Stimulated activated CD8-positive, alpha-beta memory T cell treated with anti-CD3 and anti-CD28 coated beads, Interleukin-12 subunit alpha, Interleukin-12 subunit beta, amount 100 ng/mL, for 24 hours (primary cell): ENCODE measurements around the gene CFAP74.
"Not testable (repeated sequence)": the region's sequence is repeated elsewhere in the genome, so short reads cannot be mapped to it uniquely, and the experiment has no call there.

ENCODE experiments used
- DNase-seq: peaks from one replicate; pipeline ENCODE4 v3.0.0-alpha.2; 2020; ENCODE audit errors: extremely low read depth

The CFAP74 gene

GRCh38 chr1:1954831-1955441 is 48.6 kb downstream of the CFAP74 start:
- no peak for DNase-seq

DNA sequence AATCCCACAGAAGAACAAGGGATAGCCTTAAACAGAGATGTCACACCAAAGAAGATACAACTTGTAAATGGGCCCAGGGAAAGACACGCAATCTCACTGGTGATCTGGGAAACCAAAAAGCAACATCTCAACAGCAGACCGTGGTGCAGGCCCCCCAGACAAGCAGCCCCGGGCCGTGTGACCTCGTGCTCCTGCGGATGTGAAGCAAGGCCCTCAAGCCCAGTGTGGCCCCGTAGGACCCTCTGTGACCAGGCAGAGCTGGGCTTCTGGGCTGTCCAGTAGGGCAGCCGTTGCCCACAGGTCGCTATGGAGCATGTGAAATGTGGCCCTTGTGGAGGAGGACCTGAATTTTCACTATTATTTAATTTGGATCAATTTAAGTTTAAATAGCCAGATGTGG is 49.6 kb downstream of the CFAP74 start:
- no peak for DNase-seq

GRCh38 chr1:1950940-1951339 is 52.6 kb downstream of the CFAP74 start:
- no peak for DNase-seq

DNA sequence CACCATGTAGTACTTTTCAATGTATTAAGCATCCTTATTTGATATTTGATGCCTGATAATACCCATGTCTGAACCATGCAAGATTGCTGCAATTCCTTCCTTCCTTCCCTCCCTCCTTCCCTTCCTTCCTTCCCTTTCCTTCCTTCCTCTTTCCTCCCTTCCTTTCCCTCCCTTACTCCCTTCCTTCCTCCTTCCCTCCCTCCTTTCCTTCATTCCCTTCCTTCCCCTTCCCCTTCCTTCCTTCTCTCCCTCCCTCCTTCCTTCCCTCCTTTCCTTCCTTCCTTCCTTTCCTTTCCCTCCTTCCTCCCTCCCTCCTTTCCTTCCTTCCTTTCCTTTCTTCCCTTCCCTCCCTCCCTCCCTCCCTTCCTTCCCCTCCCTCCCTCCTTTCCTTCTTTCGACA is 54.8 kb downstream of the CFAP74 start:
- no peak for DNase-seq

DNA sequence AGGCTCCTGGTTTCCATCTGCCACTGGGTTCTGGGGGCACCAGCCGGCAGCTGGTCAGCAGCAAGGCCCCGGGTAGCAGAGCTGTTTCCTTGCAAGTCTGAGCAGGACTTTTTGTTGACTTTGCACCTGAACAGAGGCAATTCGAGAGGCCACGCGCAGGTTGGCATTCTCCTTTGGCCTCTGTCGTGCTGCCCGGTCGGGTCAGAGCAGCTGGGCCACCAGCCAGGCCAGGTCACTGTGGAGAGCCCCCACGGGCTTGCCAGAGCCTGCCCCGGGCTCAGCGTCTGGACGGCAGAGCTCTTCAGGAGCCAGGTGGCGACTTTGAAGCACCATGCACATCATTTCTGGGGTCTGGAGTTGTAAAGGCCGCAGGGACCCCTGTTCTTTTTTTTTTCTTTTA is 56.1 kb downstream of the CFAP74 start:
- no peak for DNase-seq

DNA sequence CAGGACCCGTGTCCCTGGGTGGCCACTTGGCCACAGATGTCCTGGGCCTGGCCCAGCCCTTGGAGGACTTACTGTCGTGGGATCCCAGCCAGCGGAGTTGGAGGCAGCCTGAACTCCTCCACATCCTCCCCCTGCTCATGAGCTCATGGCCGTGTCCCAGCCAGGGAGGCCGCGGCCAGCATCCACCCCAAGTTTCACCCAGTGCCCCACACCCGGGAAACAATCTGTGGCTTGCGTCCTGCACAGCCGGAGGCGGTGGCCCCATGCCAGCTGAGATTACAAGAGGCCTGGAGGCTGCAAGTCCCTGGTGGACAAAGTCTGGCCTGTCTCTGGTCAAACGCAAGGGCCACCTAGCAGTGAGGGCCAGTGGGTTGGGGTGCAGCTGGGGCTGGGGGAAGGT is 57.0 kb downstream of the CFAP74 start:
- no peak for DNase-seq

DNA sequence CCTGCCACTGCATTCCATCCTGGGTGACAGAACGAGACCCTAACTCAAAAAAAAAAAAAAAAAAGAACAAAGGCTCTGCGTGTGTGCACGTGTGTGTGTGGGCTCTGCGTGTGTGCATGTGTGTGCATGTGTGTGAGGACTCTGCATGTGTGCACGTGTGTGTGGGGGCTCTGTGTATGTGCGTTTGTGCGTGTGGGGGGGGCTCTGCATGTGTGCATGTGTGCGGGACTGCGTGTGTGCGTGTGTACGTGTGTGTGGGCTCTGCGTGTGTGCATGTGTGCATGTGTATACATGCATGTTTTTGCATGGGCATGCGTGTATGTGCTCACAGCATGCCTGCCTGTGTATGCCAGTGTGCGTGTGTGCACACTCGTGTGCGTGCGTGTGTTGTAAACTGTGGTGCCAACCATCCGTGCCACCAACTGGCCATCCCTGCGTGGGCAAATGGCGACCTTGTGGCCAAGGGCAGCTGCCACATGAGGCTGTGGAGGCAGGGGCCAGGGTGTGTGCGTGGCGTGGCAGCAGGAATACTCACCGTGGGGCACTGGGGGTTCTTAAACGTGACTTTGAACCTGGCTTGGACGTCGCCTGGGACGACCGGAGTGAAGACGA is 57.7 kb downstream of the CFAP74 start:
- no peak for DNase-seq

DNA sequence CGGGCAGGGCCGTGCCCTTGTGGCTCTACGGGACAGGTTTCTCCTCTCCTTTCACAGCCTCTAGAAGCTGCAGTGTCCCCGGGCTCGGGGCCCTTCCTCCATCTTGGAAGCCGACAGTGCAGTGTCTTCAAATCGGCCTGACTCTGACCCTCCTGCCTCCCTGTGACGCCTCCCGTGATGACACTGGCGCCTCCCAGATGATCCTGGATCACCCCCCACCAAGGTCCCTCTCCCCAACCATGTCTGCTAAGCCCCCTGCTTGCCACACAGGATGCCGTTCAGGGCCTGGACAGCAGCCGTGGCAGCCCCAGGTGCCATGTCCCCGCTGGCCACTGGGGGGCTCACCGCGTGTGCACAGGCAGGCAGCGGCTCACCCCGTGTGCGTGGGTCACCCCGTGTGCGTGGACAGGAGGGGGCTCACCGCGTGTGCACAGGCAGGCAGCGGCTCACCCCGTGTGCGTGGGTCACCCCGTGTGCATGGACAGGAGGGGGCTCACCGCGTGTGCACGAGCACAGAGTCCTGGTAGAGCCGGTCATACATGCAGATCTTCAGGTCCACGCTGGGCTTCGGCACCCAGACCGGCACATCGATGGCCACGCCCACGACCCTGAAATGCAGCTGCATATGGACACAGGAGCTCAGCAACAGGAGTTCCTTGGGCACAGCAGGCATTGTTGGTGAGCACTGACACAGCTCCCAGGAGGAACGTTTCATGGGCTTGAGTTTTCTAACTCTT is 59.6 kb downstream of the CFAP74 start:
- peak; percentile 16 for DNase-seq

DNA sequence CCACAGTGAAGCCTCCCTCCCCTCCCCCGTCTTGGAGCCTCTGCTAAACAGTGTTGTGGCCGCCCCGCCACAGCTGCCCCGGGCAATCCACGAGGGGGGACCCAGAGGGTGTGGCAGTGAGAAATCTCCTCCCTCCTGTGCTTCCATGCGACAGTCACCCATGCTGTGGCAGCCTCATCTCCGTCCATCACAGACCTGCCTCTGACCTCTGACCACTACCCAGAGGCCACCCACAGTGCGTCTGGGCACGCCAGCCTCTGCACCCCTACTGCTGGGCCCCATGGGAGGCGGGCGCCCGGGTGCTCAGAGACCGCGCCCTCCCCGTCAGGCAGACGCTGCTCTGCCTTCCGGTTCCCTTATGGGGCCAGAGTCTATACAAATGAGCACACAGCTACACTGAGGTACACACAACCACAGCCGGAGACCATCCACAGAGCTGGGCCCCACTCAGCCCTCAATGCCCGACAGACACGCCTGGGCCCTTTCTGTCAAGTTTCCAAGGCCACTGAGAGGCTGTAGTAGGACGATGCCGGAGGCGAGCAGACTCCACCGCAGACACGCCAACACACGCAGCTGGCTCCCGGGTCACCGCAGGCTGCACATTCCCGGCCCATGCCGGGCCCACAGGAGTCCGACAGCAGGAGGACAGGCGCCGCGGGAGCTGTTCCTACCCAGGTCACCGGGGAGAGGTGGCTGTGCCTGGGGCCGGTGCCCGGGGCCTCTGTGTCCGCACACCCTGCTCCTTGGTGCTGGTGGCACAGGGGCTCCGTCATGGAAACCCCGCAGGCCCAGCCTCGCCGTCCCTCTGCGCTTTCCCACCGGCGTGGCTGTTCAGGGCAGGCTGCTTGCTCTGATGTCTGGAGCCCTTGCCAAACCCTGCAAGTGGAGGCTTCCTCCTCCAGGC is 60.6 kb downstream of the CFAP74 start:
- DNase-seq, result no peak

DNA sequence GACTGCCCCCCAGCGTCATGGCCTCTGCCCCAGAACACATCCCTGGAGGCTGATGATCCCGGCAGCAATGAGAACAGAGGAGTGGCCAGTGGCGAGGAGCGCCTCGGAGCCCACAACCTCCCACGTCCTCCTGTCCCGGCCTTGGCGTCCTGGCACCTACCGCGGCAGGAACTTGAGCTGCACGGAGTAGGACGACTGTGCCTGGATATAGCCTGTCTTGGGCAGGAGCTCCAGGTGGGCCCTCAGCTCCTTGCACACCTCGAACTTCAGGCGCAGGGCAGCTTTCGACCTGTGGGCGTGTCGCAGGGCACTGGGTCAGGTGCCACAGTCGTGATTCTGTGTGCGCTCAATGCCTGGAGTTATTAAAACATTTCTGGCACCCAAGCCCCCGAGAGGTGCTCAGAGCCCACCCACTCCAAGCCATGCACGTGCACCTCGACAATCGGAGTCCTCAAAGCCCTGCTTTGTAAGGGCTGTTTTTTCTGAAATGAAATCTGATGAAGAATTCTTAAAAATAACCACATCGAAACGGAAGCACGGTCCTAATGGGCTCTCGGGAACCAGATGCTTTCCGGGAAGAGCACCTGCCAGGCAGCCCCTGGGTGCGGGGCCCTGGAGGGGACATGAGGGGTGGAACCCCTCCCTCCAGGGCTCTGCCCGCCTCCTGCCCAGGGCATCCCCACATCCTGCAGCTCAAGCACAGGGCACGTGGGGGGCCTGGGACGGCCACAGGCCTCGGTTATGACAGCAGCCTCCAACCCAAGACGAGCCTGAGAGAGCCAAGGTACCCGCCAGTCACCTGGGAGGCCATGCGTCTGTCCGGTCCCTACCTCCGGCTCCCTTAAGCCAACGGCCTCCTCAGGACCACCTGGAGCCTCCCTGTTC is 61.5 kb downstream of the CFAP74 start:
- no peak for DNase-seq

DNA sequence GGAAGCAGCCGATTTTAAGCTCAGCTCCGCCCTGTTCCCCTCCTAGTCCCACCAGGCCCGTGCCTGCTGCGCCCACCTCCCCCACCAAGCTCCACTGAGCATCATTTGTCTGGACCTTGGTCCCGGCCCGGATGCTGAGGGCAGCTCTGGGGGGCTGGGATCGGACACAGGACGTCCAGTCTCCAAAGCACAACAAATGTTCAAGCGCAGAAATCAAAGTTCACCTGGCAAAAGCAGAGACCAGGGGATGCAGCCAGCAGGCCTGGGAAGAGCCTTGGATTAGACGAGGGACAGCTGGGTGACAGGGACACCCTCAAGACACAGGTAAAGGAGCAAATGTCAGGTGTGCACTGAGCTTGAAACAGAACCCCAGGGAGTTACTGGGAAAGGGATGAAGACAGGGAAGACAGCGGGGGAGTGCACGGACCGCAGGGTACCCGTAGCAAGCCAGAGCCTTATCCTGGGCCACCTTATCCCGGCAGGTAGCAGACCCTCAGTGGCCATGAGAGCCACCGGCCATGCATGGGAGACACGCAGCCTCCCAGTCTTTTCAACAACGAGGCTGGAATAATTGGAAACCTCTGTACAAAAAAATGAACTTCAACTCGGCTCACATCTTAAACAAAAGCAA is 62.3 kb downstream of the CFAP74 start:
- DNase-seq, result no peak

- no peak for DNase-seq
Observed at GRCh38 chr1:1940123-1940425, 63.5 kb downstream of the CFAP74 start.

DNA sequence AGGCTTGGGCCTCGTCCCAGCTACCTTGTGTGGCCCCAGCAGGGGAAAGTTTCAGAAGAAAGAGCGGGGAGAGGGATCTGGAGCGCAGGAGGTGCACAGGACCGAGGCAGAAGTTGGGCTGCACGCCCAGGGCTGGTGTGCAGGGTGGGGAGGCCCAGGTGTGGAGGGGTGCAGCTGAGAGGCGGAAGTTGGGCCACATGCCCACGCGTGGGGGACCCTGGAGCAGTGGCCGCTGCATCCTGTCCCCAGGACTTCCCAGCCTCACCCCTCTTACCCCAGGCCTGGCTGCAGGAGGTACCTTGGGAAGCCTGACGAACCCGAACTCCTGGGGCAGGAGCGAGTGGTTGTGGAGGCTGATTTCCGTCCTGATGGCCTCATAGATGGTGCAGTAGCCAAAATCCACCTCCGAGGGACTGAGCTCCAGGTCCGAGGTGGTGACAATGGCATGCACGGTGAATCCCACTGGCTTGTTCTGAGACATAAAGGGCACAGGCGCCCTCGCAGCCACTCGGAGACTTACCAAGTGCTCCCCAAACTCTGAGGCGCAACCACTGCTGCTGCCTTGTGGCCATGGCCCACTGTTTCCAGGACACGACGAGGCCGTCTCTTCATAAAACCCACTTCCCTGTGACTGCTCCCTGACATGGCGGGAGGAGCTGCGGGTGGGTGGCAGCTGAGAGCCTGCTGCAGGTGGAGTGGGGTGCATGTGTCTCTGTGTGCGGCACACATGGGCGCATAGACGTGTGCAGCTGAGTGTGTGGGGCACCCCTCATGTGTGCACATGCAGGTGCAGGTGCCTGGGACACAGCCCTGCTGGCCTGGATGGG is 64.1 kb downstream of the CFAP74 start:
- DNase-seq, result no peak

GRCh38 chr1:1938613-1939295 is 64.8 kb downstream of the CFAP74 start:
- no peak for DNase-seq

GRCh38 chr1:1938276-1938573 is 65.4 kb downstream of the CFAP74 start:
- no peak for DNase-seq

GRCh38 chr1:1937549-1938275 is 65.9 kb downstream of the CFAP74 start:
- DNase-seq, result no peak

GRCh38 chr1:1937061-1937460 is 66.5 kb downstream of the CFAP74 start:
- no peak for DNase-seq

DNA sequence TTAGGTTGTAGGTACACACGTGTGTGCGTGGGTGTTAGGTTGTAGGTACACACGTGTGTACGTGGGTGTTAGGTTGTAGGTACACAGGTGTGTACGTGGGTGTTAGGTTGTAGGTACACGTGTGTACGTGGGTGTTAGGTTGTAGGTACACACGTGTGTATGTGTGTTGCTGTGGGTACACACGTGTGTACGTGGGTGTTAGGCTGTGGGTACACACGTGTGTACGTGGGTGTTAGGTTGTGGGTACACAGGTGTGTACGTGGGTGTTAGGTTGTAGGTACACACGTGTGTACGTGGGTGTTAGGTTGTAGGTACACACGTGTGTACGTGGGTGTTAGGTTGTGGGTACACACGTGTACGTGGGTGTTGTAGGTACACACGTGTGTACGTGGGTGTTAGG is 68.7 kb downstream of the CFAP74 start:
- DNase-seq, result not testable (repeated sequence)
